Activated CD4-positive, CD25-positive, alpha-beta regulatory T cell (primary cell): ENCODE results near the gene NFIA.

ENCODE experiments used
- DNase-seq, 4 experiments: peaks; one replicate each; lab custom pipeline; 2025; lab: John Stamatoyannopoulos, UW

Gene NFIA

DNA sequence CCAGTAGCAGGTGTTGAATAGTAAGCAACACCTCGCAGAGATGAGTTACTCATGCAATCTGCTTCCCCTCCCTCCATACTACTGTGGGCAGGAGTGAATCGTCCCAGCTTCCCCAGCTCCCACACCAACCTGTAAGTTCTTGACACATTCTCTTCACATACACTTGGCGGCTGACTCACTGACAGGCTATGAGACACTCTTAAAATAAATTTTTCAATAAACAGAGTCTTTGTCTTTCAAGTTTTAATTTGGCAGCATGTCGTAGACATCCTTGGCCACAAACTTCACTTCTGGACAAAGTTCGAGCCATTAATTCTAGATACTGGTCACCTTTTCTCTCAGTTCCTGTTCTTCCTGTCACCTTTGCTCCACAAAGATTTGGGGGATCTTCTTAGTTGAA lies 351.9 kb downstream of the NFIA start:
- DNase-seq, result no peak

GRCh38 chr1:61435226-61435625 lies 352.9 kb downstream of the NFIA start:
- no peak for DNase-seq

DNA sequence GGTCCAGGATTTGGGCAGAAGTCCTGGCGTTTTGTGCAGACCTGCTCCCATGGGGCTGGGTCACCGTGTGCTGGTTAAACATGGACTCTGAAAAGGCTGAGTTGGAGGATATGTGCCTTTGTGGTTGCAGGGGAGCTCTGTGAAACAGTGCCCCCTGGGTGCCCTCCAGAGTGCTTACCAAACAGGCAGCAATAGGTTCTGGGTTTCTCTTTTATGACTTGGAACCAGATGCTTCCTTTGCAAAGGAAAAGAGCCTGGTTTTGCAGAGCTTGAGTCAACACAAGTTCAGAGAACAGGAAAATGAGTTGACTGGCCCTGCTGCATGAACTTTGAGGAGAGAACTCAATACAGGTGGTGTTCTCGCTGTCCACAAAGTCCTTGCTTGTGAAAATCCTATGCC lies 353.7 kb downstream of the NFIA start:
- no peak for DNase-seq

GRCh38 chr1:61436491-61437120 lies 354.2 kb downstream of the NFIA start:
- no peak for DNase-seq

DNA sequence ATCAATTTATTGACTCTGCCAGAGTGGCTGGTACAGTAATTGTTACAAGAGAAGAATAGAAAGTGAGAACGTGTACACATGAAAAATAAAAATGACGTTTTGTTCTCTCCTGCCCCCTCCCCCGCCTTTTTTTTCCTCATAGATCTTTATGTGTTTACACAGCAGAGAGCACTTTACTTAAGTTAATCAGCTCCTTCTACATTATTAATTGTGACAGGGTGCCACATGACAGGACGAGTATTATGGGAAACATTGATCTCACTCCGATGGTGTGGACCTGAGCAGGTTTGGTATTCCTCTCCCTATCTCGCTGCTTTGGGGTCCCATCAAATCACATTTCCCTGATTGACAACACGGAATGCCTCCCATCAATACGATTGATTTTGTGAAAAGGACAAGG lies 356.9 kb downstream of the NFIA start:
- DNase-seq, result no peak

DNA sequence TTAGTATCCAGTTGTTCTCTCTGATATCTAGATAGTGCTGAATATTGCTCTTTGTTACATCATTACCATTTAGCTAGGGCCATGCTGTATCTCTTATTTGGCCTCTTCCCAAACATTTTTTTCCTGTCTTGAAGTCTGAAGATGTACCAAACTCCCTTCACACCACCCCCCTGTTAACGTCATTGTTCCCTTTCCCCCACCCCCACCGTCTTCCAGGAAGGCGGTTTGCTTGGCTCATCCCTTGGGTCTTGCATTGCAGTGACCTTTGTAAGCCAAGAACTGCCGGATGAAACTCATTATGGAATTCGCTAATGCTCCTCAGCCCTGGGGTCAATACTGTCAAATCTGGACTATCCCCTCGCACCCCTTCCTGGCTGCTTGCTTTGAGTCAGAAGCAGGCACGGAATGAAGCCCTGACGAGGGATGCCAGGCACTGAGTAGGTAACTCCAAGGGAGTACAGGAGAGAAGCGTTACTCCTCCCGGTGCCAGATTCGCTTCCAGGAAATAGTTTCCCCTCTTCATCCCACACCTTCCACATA lies 359.4 kb downstream of the NFIA start:
- no peak for DNase-seq

GRCh38 chr1:61442544-61442943 lies 360.2 kb downstream of the NFIA start:
- no peak for DNase-seq

DNA sequence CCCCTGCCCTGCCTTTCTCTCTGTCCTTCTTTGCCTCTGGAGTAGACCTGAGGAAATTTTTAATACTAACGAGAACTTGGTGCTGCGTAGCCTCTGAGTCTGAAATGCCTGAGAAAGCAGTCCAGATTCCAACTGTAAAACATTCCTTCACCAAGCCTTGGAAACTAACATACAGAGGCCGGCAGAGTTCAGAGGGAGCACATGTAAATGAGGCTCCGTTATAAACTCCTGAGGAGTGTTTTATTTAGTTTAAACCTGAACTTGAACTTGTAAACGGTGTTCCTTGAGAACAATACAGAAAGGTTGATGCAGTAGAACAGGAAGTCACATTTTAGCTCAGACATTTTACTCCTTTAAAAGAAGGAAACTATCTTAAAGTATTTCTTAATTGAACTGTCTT lies 361.9 kb downstream of the NFIA start:
- no peak for DNase-seq

GRCh38 chr1:61445269-61445825 lies 363.0 kb downstream of the NFIA start:
- no peak for DNase-seq

DNA sequence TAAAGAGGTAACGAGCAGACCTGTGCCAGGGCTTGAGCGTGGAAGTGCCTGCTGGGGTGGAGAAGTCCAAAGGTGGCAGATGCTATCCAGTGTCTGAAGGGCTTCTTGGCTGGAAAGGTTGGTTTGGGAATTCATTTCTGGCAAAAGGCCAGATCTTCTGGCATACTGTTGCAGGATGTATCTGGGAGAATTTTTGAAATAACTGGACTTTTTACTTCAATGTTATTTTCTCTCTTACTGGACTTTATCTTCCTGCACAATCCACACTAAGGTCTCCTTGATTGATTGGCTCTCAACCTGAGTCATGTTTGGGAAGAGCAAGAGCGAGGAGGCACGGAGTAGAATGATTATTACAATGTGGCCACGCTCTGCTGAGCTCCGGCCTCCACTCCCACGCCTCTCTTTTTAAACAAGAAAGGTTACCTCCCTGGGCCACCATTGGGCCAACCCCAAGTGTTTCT lies 364.2 kb downstream of the NFIA start:
- DNase-seq, result no peak

- no peak for DNase-seq
Measured at GRCh38 chr1:61447106-61447967, 365.0 kb downstream of the NFIA start.

GRCh38 chr1:61447968-61448430 lies 365.6 kb downstream of the NFIA start:
- DNase-seq, result no peak

- no peak for DNase-seq
Measured at GRCh38 chr1:61448914-61449313, 366.6 kb downstream of the NFIA start.

DNA sequence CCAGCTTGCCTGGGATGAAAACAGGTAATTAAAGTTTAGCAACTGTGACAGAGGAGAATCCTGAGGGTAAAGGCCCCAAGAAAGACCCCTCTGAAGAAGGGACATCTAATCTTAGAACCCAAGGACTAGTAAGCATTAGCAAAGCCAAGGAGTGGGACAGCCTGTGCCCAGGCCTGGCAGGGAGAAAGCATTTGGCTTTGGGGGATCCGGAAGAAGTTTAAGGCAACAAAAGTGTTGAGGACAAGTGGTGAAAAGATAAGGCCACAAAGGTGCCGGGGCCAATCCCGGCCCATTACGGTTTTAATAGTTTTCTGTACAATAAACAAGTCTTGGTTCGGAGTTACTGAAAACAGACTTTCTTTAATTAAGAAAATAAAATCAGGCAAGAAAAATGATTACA lies 367.0 kb downstream of the NFIA start:
- DNase-seq, result no peak

GRCh38 chr1:61450454-61450853 lies 368.1 kb downstream of the NFIA start:
- no peak for DNase-seq

DNA sequence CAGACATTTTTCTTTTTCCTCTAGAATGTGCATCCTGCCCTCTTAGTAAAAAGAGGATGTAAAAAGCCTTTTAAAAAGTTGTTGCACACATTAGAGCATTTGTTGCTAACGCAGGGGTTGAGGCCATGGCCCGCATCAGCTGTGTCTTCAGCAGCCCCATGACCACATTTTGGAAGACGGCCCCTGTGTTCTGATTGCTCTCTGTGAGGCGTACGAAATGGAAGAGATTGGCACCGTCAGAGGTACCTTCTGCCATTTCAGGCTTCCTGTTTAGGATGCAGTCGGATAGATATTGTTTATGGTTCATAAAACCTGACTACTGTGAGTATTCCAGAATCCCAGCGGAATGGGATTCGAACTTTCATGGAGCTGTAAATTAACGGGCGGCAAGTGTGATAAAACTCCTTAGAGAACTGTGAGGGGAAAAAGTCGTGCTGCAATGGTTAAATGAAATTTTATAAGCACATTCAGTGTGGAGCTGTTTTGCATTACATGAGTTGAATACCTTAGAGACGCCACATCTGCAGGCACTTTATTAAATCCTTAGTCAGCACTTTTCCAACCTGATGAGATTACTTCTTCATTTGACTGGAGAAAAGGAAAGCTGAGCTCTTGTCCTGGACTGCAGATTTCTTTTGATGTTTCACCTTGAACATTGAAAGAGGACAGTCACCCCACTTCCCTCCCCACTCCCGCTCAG lies 368.7 kb downstream of the NFIA start:
- no peak for DNase-seq

- DNase-seq, result no peak
Measured at GRCh38 chr1:61451572-61451968, 369.2 kb downstream of the NFIA start.

DNA sequence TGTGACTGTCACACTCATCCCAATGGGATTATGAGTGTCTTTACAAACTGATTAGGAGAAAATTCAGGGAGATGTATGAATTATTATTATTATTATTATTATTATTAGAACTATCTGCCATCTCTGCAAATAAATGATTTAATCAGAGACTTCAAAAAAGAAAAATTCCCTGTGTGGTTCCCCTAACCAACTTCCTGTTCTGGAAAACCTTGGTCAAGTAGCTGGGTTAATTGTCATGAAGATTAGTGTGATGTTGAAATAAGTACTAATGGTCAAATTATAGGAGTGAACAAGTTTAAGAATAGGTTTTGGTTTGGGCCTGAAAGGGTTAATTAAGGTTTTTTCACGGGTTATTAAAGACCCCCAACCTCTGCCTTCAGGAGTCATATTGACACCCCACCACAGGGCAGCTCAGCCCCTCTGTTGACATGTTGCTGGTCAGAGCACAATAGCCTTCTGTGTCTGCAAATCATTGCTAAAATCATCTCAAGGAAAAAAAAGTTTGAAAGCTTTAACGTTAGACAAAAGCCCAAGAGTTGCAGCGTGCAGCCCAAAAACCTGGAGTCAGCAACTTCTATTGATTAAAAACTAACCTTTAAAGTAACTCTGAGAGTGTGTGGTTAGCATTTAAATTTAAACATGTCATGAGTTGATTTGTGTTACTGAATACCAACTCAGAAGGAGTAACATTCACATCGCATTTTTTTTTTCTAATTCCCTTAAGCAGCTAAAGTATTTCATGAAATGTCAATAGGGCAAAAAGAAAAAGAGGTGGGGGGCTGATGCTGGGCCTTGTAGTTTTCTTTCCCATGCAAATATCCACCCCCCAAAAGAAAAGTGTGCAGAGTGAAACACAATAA lies 370.0 kb downstream of the NFIA start:
- DNase-seq, result no peak

DNA sequence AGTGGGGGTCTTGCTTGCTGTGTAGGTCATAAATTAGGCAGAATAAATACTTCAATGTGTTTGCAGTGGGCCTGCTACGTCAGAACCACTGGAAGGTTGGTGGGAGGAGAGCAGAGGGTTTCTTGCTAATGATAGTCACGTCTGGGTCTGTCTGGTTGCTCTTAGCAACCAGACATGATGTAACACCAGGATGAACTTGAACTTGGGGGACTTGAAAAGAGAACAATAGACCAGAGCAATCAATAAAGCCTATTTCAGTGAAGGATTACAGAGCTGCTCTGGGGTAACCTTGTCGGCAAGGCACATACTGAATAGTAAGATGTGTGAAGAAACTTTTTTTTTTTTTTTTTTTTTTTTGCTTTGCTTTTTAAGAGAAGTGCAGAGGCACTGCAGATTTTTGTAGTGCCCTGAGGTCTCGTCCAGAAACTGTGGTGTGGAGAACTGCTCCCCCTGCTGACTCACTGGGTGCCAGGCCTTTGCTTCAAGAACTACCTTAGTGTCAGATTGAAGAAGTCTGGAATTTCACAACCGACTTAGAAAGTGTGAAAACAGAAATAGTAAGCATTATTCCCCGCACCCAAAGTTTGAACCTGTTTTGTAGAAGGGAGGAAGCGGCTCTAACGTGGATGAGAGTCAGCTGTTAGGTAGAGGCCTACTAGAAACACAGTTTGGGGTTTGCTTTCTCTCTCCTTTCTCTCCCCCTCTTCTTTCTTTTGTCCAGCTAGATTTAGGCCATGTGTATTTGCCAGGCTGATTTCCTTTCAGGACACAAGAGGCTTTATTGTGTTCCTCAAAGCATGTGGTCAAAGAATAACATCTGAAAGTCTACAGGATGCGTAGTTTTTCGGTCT lies 371.0 kb downstream of the NFIA start:
- peak; percentile 5 to 28 (median 14) for DNase-seq

- no peak for DNase-seq
Measured at GRCh38 chr1:61455400-61455799, 373.0 kb downstream of the NFIA start.
